HG02759 (cell line): Measurements from ENCODE around the gene SCN1A.
"Not testable (repeated sequence)": the region's sequence is repeated elsewhere in the genome, so short reads cannot be mapped to it uniquely, and the experiment has no call there.

Experiments
- ATAC-seq: cut with Tn5 transposase; IDR thresholded peaks from one replicate; pipeline ENCODE4 v1.9.1; 2021; ENCODE audit warnings: mild to moderate bottlenecking, moderate library complexity; ENCODE audit not compliant: unreplicated experiment

The SCN1A gene

GRCh38 chr2:165990846-165991245 lies 137.0 kb downstream of the SCN1A start:
- ATAC-seq: no peak

- no peak for ATAC-seq
These were observed 138.0 kb downstream of the SCN1A start for GRCh38 chr2:165989851-165990250.

- no peak for ATAC-seq
These were observed 142.7 kb downstream of the SCN1A start for GRCh38 chr2:165985120-165985519.

DNA sequence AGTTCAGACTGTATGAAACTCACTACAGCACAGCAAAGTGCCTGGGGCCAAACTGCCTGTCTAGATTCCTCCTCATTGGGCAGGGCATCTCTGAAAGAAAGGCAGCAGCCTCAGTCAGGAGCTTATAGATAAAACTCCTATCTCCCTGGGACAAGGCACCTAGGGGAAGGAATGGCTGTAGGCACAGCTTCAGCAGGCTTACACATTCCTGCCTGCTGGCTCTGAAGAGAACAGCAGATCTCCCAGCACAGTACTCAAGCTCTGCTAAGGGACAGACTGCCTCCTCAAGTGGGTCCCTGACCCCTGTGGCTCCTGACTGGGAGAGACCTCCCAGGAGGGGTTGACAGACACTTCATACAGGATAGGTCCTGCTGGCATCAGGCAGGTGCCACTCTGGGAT lies 155.7 kb downstream of the SCN1A start:
- ATAC-seq: not testable (repeated sequence)

- no peak for ATAC-seq
These were observed 157.2 kb downstream of the SCN1A start for GRCh38 chr2:165970663-165971062.

GRCh38 chr2:165969227-165969626 lies 158.6 kb downstream of the SCN1A start:
- ATAC-seq: no peak

DNA sequence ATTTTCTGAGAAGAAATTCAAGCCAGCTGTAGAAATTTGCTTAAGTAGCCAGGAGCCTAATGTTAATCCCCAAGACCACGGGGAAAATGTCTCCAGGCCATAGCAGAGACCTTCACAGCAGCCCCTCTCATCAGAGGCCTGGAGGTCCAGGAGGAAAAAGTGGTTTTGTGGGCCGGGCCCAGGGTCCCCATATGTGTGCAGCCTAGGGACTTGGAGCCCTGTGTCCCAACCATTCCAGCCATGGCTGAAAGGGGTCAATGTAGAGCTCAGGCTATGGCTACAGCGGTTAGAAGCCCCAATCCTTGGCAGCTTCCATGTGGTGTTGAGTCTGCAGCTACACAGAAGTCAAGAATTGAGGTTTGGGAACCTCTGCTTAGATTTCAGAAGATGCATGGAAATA lies 160.1 kb downstream of the SCN1A start:
- ATAC-seq: no peak

- ATAC-seq: no peak
These were observed 166.0 kb downstream of the SCN1A start for GRCh38 chr2:165961818-165962217.

DNA sequence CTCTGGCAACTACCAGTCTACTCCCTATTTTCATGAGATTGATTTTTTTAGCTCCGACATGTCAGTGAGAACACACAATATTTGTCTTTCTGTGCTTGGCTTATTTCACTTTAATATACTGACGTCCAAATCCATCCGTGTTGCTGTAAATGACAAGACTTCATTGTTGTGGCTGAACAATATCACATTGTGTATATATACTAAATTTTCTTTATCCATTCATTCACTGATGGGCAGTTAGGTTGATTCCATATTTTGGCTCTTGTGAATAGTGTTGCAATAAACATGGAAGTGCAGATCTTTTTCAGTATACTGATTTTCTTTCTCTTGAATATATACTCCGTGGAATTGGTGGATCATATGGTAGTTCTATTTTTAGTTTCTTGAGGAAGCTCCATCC lies 168.4 kb downstream of the SCN1A start:
- ATAC-seq: no peak

GRCh38 chr2:165958313-165958960 lies 169.4 kb downstream of the SCN1A start:
- ATAC-seq: no peak

DNA sequence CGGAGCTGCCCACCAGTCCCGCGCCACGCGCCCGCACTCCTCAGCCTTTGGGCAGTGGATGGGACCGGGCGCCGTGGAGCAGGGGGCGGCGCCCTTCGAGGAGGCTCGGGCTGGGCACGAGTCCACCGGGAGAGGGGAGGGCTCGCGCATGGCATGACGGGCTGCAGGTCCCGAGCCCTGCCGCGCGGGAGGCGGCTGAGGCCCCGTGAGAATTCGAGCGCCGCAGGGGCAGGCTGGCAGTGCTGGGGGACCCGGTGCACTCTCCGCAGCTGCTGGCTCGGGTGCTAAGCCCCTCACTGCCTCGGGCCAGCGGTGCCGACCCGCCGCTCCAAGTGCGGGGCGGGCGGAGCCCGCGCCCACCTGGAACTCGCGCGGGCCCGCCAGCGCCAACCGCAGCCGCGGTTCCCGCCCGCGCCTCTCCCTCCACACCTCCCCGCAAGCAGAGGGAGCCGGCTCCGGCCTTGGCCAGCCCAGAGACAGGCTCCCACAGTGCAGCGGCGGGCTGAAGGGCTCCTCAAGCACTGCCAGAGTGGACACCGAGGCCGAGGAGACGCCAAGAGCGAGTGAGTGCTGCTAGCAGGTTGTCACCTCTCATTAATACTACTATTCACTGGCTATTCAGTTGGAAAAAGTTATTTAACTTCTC lies 170.7 kb downstream of the SCN1A start:
- no peak for ATAC-seq

- peak; percentile 96 for ATAC-seq
These were observed 173.9 kb downstream of the SCN1A start, which contains the start of gene TTC21B for GRCh38 chr2:165953655-165954606. Gene TTC21B, minus strand, starts transcription at chr2:165953776. Its CDS starts 71 bp downstream, at chr2:165953705.

- peak; percentile 39 for ATAC-seq
These were observed 174.5 kb downstream of the SCN1A start for GRCh38 chr2:165953306-165953654.

DNA sequence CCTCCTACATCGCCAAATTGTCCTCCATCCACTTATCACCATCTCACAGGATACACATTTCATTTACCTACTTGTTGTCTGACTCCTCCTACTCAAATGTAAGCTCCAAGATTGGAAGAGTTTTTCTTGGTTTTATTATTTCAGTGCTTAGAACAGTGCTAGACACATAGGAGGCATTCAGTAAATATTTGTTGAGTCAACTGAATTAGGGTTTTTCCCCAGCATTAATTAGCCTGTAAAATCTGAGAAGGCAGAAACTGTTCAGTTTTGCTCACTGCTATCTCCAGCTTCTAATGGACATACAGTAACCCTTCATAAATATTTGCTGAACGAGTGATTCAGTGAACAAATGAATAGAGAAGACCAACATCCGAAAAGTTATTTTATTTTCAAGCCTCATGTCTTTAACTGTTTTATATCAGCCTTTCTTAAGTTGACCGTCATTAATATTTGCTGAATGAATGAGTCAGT lies 175.0 kb downstream of the SCN1A start:
- no peak for ATAC-seq

GRCh38 chr2:165952085-165952484 lies 175.7 kb downstream of the SCN1A start:
- ATAC-seq: no peak

- no peak for ATAC-seq
These were observed 177.4 kb downstream of the SCN1A start for GRCh38 chr2:165950438-165950837.

DNA sequence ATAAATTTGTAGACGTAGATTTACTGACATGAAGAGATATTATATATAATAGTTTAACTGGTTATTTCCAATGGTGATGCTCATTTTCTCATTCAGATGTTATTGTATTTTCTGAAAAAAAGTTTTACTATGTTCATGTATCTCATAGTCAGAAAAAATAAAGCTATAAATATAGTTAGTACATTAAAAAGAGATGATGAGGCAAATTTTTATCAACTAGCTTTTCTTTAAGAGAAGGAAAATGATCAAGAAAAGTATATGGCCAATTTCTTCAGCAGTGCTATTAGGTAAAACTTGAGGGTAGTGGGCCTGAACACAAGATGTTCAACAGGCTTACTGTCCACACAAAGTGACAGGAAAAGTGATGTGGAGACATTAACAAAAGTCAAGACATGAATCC lies 186.0 kb downstream of the SCN1A start:
- no peak for ATAC-seq

DNA sequence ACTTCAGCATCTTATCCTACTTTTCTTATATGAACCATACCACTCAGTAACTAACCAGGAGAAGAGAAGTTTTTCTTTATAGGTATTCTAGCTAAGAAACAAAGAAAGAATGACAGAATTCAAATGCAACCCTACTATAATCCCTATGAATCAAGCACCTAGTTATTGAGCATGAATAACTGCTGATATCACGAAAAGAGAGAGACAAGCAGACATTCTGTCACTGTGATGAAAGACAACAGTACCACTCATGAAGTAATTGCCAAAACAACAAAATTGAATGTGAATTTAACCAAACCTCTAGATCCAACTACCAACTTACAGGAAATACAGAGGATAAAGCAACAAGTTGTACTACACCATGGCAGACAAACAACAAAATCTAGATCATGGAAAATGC lies 189.6 kb downstream of the SCN1A start:
- ATAC-seq: no peak
